NCI-H446 (cell line): ENCODE results near the gene CCDC24.
A peak's percentile ranks its signal among the peaks of the same experiment; 100 is the strongest.

ENCODE experiments used
- DNase-seq, 2 experiments: peaks; one replicate each; lab custom pipeline; 2025; lab: John Stamatoyannopoulos, UW

Gene CCDC24

DNA sequence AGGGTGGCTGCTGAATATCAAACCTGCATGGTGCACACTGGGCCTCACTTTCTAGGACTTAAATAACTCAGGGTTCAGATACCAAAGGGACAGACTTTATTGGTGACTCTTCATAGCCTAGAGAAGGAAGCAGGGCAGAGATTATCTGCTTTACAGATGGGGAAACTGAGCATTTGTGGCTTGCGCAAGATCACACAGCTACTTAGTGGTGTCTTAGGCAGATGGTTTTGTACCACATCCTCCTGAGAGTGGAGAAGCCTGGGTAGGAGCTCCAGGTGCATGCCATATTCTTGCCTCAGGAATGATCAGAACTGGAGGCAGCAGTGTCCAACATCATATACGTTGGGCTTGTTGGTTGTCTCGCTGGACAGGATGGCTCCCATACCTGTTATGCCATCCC, 28.4 kb upstream of the CCDC24 start:
- no peak for DNase-seq

GRCh38 chr1:43963890-43964289, 27.5 kb upstream of the CCDC24 start:
- no peak for DNase-seq

DNA sequence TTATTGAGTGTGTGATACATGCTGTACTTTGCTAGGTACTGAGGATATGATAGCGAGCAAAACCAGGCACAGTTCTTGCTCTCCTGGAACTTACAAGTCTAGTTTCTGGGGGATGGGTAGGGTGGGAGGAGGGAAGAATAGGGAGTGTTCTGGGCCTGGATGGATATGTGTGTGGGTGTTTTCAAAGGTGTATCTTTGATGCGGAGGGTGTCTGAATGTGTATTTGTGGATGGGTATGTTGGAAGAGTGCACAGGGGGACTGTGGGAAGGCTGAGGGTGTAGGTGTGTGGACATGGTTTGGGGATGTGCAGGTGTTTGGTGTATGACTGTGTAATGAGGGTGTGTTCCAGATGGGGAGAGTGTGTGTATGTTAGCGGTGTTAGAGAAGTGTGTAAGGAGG, 26.1 kb upstream of the CCDC24 start:
- DNase-seq, result no peak

DNA sequence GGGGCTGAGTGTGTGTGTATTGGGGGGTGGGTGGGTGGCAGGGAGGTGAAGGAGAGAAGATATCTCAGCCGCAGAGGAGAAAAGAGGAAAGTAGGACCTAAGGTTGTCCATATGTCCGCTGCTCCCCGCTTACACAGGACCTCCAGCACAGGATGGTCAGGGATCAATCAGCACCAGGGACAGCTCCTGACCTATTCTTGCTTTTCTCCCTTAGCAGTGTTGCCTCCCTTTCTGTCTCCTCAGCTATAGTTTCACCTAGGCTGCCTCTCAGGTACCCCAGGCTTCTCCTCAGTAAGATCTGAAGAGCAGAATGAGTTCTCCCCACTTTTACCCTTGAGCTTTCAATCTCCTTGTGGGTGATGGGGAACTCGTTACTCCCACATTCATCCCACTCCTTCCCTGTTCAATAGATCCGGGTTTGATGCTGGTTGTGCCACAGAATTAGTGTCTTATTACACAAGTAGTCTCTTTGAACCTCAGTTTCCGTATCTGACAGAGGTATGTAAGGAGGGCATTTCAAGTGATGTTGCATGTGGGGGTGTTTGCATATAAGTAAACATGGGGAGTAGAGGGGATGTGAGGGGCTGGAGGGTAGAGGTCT, 23.0 kb upstream of the CCDC24 start:
- no peak for DNase-seq

- DNase-seq, result no peak
These were observed 22.0 kb upstream of the CCDC24 start for GRCh38 chr1:43969416-43969745.

DNA sequence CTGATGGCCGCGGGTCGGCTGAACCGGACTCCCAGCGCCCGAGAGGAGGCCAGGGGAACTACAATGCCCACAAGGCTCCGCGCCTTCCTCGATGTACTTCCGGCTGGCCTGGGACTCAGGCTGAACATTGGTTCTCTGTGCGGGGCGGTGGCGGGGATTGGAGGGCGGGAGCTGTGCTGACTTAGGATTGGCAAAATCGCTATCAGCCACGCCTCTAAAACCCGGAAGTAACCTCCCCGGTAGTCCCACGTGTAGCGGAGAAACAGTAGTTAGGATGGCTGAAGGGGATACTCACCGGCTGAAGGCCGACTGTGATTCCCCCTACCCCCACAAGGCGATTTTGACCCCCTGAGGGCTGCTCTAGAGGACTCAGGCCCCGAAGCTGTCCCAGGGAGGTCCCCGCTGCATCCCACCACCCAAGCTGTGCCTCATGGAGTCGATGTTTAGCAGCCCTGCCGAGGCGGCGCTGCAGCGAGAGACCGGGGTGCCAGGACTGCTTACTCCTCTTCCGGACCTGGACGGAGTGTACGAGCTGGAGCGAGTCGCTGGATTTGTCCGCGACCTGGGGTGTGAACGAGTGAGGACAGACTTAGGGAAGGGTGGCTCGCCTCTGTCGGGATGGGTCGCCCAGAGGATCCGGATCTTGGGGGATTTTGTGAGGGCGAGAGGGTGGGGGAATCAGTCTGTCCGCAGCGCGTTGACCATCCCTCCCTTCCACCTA, 21.5 kb upstream of the CCDC24 start, which contains the start of gene DPH2:
Gene DPH2, plus strand, starts transcription at position 265 of the 721 bp plus-strand sequence. Its CDS starts 166 bp downstream, at position 431.
- peak; percentile 96 to 99 for DNase-seq

DNA sequence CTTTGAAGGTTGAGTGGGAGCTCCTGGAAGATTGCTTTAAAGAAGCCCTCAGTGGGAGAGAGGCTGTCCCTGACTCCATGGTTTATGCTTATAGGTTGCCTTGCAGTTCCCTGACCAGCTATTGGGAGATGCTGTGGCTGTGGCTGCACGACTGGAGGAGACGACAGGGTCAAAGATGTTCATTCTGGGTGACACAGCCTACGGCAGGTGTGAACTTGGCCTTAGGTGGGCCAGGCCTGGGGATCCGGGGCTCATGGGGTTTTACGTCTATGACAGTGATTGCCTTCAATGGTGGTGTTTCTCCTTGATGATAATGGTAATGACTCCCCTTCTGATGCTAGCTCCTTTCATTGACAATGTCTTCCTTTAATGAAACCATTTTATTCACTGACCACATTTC, 20.9 kb upstream of the CCDC24 start:
- no peak for DNase-seq

- DNase-seq, result no peak
These were observed 20.5 kb upstream of the CCDC24 start for GRCh38 chr1:43970911-43971310.

DNA sequence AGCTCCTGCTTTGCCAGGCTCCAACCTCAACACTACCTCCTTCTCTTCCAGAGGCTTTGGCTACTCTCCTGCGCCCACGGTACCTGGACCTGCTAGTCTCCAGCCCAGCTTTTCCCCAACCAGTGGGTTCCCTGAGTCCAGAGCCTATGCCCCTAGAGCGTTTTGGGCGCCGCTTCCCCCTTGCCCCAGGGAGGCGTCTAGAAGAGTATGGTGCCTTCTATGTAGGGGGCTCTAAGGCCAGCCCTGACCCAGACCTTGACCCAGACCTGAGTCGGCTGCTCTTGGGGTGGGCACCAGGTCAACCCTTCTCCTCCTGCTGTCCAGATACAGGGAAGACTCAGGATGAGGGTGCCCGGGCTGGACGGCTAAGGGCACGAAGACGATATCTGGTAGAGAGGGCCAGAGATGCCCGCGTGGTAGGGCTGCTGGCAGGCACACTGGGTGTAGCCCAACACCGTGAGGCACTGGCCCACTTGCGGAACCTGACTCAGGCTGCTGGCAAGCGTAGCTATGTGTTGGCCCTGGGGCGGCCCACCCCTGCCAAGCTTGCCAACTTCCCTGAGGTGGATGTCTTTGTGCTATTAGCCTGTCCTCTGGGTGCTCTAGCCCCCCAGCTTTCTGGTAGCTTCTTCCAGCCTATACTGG, 19.9 kb upstream of the CCDC24 start:
- no peak for DNase-seq

DNA sequence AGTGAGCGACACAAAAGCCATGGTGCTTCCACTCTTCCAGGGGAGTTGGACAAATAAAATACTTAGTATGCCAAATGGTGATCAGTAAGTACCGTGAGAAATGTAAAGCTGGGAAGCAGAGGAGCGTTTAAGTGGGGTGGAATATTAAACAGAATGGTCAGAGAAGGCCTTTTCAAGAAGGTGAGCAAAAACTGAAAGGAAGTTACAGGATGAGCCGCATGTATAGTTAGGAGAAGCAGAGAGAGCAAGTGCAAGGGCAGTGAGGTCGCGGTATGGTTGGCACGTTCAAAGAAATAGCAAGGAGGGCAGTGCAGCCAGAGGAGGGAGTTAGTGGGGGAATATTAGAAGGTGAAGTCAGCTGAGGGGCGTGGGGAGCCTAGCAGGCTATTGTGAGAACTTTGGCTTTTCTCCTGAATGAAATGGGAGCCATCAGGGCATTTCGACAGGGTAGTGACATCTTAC, 17.4 kb upstream of the CCDC24 start:
- no peak for DNase-seq

- peak; percentile 95 to 98 for DNase-seq
These were observed 16.8 kb upstream of the CCDC24 start, which contains the start of gene ATP6V0B for GRCh38 chr1:43974443-43975248. TSS of gene ATP6V0B (plus strand) at chr1:43974960. CDS start at chr1:43975041, 81 bp downstream.

GRCh38 chr1:43975249-43975961, 16.0 kb upstream of the CCDC24 start:
- no peak for DNase-seq

- DNase-seq, result no peak
These were observed 15.4 kb upstream of the CCDC24 start for GRCh38 chr1:43976045-43976444.

DNA sequence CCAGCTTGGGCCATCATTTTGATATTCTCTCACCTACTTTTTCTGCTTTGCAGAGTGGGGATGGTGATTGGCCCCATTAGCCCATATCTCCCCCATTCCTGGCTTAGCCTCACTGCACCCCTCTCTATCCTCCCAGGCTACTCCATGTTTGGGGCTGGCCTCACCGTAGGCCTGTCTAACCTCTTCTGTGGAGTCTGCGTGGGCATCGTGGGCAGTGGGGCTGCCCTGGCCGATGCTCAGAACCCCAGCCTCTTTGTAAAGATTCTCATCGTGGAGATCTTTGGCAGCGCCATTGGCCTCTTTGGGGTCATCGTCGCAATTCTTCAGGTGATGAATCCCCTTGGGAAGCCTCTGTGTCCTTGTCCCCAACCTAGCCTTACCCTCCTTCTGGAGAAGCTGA, 14.5 kb upstream of the CCDC24 start:
- no peak for DNase-seq

DNA sequence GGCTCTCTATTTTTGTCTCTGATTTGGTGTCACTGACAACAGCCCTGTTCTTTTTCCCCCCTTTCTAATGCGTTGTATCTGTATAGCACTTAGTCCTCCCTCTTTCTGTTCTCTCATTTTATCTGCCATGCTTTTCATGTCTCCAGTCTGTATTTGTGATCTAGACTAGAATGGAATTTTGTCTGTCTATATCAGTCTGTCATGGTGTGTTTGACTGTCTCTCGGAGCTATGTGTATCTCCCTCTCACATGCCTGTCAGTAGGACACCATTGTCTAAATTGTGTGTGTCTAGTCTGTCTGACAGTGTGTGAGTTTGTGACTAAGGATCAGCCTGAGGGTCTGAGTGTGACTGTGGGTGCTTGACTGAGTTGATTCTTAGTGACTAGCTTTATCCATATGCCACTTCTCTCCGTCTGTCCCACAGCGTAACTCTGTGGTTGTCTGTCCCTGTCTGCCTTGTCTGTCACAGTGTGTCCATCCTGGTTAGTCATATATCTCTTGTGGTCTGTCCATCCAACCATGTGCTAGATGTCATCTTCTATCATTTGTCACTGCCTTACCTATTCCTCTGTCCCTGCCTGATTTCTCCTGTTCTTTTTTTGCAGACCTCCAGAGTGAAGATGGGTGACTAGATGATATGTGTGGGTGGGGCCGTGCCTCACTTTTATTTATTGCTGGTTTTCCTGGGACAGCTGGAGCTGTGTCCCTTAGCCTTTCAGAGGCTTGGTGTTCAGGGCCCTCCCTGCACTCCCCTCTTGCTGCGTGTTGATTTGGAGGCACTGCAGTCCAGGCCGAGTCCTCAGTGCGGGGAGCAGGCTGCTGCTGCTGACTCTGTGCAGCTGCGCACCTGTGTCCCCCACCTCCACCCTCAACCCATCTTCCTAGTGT, 13.8 kb upstream of the CCDC24 start:
- DNase-seq, result no peak

DNA sequence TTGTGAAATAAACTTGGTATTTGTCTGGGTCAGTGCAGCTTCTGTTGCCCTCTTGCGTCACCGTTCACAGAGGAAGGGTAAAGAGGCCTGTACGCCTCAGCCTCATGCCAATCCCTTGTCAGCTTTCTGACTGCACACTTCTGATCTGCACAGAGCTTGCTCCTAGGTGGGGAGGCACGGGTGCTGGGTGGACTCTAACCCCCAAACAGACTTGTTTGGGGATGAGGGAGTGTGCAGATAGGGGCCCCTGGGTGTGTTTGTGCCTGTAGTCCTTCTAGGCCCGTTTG, 13.2 kb upstream of the CCDC24 start:
- DNase-seq, result no peak

GRCh38 chr1:43978551-43979260, 12.7 kb upstream of the CCDC24 start, which contains the start of gene B4GALT2:
TSS of gene B4GALT2 (plus strand) at chr1:43979210. CDS start at chr1:43981161, 1,951 bp downstream.
- peak in 1 of 2 experiments; percentile 50 for DNase-seq

- no peak for DNase-seq
These were observed 12.2 kb upstream of the CCDC24 start for GRCh38 chr1:43979261-43979527.

- DNase-seq, result peak in 1 of 2 experiments; percentile 28
These were observed 11.7 kb upstream of the CCDC24 start for GRCh38 chr1:43979528-43980254.
